ENCODE data around the gene CPNE2. TPM values are rescaled to one million over a fixed set of nuclear protein-coding genes. Genes with fewer than 3 reads are reported as not detected.

Gene CPNE2
- total and polyA plus RNA-seq, 2 donors = 24.6 to 43.0 TPM

DNA sequence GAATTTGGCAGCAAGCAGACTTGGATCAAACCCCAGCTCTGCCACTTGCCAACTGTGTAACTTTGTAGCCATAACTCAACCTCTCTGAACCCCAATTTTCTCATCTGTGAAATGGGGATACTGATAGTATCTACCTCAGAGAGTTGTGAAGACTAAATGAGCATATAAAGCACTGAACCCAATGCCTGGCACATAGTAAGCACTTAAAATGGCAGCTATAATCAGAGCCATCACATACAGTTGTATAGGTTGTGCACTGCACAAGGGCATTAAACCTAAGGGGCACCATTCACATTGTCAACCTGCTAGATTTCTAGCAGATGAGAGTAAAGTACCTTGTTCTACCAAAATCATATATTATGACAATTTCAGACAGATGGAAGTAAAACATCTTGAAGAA, 10.6 kb upstream of the CPNE2 start:
- H3K4me1 ChIP-seq (ENCODE audit: insufficient read depth) = no peaks in the 10 kb centered on the region
- H3K4me3 ChIP-seq (ENCODE audit: low read depth, low read length) = no peak overlapping the region
- DNase-seq (ENCODE audit: extremely low spot score) = no peak
- H3K36me3 ChIP-seq (ENCODE audit: insufficient read depth) = no peaks in the 10 kb centered on the region
- no peak overlapping the region for H3K27ac ChIP-seq (ENCODE audit: low read depth)

DNA sequence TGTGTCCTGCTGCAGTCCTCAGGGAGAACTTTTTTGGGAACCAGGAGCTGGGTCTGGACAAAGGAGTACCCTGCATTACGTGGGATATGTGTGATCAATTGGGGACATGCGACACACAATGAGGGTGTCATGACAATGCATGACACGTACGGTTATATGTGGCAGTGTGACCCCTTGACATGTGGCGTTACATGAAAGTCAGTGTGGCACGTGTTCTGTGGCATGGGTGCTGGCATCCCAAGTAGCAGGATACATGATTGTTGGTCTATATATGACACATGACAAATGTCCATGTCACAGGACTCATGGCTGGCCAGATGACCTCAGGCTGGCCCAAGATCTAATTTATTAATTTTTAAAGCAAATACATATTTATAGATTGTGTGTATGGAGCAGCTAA, 9.7 kb upstream of the CPNE2 start:
- no peak for DNase-seq (ENCODE audit: extremely low spot score)
- H3K4me3 ChIP-seq (ENCODE audit: low read depth, low read length) = no peak overlapping the region
- H3K27ac ChIP-seq (ENCODE audit: low read depth) = no peak overlapping the region
- H3K36me3 ChIP-seq (ENCODE audit: insufficient read depth) = no peaks in the 10 kb centered on the region
- WGBS = 93% methylated on average over 6 of the region's 6 CpGs
- no peaks in the 10 kb centered on the region for H3K4me1 ChIP-seq (ENCODE audit: insufficient read depth)

DNA sequence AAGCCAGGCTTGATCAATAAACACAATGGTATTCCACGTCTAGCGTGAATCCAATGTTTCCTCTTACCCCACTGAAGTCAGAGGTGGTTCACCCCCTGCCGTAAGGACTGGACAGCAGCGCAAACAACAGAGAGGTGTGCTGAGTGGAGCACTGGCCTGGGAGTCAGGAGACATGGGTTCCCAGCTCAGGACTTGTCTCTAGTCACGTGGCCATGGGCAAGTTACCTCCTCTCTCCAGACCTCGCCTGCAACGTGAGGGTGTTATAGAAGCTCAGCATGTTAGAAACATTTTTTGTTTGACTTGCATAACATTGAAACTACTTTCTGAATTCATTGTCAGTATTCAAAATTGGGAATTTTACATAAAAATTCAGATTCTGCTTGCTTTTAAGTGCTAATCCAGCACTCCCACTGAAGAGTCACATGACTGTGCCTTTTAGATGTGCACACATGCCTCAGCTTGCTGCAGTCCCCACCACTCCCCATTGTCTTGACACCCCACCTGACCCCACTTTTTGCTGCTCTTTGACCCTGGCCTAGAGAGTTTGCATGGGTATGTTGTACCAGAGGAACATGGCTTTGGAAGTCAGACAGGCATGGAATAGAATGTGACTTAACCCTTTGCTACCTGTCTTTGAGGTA, 8.8 kb upstream of the CPNE2 start:
- Histone ChIP-seq H3K27ac (ENCODE audit: low read depth) (no peak overlapping the region), H3K4me1 (ENCODE audit: insufficient read depth) (no peaks in the 10 kb centered on the region), H3K4me3 (ENCODE audit: low read depth, low read length) (no peak overlapping the region), H3K36me3 (ENCODE audit: insufficient read depth) (no peaks in the 10 kb centered on the region)
- WGBS = 82% methylated on average over 7 of the region's 7 CpGs
- DNase-seq (ENCODE audit: extremely low spot score) = no peak

DNA sequence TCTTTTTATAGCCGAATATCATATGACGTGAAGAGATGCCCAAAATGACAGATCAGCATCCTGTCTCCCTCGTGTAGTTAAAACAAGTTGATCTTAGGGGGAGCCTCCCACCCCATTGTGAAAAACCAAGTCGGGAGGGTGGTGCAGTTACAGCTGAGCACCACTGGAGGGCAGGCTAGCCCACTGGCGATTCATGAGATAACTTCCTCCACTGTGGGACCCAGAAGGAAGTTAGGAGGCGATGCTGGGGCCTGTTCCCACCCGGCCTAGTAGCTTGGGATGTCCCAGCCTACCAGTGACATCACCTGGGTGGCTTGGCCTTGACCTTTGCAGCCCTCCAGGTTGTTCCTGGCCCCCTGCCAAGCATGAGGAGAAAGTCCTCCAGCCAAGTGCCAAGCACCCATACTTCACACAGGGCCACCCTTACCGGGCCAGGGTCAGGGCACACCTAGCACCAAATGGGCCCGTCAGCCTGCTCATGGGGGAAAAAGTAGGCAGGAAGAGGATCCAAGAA, 8.1 kb upstream of the CPNE2 start:
- WGBS = 15% methylated on average over 9 of the region's 9 CpGs
- DNase-seq (ENCODE audit: extremely low spot score) = no peak
- H3K27ac ChIP-seq (ENCODE audit: low read depth) = no peak overlapping the region
- no peaks in the 10 kb centered on the region for H3K4me1 ChIP-seq (ENCODE audit: insufficient read depth)
- no peak overlapping the region for H3K4me3 ChIP-seq (ENCODE audit: low read depth, low read length)
- no peaks in the 10 kb centered on the region for H3K36me3 ChIP-seq (ENCODE audit: insufficient read depth)

DNA sequence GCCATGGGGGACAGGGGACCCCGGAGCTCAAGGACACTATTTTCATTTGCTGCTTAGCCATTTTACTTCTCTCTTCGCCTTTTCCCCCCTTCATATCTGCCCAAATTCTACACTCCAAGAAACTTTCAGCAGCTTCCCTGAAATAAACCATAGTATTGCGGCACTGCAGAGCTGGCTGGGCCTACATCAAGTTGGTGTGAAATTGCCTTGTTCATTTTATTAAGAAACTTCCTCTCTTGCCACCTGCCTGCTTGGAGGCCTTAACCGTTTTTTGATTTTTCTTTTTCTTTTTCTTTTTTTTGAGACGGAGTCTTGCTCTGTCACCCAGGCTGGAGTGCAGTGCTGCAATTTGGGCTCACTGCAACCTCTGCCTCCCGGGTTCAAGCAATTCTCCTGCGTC, 7.4 kb upstream of the CPNE2 start:
- no peaks in the 10 kb centered on the region for H3K36me3 ChIP-seq (ENCODE audit: insufficient read depth)
- H3K27ac ChIP-seq (ENCODE audit: low read depth) = no peak overlapping the region
- H3K4me3 ChIP-seq (ENCODE audit: low read depth, low read length) = no peak overlapping the region
- 81% methylated on average over 7 of the region's 7 CpGs for WGBS
- no peaks in the 10 kb centered on the region for H3K4me1 ChIP-seq (ENCODE audit: insufficient read depth)
- no peak for DNase-seq (ENCODE audit: extremely low spot score)

DNA sequence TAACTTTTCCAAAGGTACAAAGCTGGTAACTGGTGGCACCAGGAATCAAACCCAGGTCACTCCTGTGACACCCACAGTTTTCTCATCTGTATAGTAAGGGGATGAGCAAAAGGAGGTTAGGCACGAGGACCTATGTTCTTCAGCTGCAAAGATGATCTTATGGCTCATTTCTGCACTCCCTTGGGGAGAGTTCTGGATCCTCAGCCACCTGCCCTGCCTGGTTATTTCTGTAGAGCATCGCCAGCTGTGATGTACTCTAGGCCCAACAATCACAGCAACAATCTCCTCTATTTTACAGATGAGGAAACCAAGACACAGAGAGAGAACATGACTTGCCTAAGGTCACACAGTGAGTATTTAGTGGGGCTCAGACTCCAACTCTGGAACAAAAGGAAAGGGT, 5.4 kb upstream of the CPNE2 start:
- DNase-seq (ENCODE audit: extremely low spot score) = no peak
- Histone ChIP-seq H3K36me3 (ENCODE audit: insufficient read depth) (no peaks in the 10 kb centered on the region), H3K4me3 (ENCODE audit: low read depth, low read length) (no peak overlapping the region), H3K4me1 (ENCODE audit: insufficient read depth) (no peaks in the 10 kb centered on the region), H3K27ac (ENCODE audit: low read depth) (no peak overlapping the region)
- 70% methylated on average over 2 of the region's 2 CpGs for WGBS

DNA sequence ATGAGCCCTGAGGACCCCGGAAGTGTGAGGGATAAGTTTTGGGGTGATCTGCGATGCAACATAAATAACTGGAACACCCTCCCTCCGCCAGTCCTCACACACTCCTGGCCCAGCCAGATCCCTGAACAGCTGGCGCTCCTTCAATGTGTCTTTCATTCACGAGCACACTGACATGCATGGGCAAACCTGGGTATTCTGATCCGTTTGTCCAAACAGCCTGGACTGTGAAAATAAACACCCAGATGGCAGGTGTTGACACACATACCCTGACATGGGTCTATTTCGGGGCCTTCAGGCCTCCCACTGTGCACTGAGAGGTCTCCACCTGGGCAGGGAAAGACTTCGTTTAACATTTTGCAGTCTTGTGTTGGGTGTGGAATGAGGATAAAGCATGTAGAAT, 3.0 kb upstream of the CPNE2 start:
- H3K4me1 ChIP-seq (ENCODE audit: insufficient read depth) = no peaks in the 10 kb centered on the region
- no peak overlapping the region for H3K27ac ChIP-seq (ENCODE audit: low read depth)
- no peak for DNase-seq (ENCODE audit: extremely low spot score)
- WGBS = 83% methylated on average over 8 of the region's 8 CpGs
- H3K4me3 ChIP-seq (ENCODE audit: low read depth, low read length) = no peak overlapping the region
- no peaks in the 10 kb centered on the region for H3K36me3 ChIP-seq (ENCODE audit: insufficient read depth)

DNA sequence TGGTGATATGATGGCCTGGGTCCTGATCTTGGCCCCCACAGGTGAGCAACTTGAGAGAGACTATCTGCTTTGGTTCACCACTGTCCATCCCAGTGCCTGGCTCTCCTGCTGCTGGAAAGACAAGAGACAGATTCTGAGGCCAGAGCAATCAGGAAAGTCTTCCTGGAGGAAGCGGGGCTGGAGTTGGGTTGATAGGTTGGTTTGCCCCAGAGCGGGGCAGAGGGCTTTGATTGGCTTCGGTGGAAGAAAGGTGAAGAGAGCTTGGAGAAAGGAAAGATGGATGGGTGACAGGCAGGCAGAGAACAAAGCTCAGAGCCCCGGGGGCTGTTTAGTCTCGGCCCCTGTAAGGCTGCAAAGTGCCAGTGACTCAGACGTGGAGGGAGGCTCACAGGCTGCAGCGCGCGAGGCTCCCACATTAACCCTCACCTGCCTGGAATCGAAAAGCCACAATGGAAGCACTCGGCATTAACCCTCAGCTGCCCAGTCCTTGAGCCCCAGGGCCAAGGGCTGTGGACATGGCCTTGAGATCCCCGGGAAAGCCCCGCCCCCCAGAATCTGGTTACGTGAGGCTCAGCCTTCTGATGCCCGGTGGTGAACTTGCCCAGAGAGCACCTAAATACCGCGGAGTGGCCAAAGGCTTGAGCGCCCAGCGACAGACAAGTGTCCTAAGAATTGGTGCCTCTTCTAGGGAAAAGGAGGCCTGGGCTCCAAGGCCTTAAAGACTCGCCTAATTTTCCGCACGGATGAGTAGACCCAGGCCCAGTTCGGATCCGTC, 996 bp upstream of the CPNE2 start:
- Histone ChIP-seq H3K4me1 (ENCODE audit: insufficient read depth) (no peaks in the 10 kb centered on the region), H3K4me3 (ENCODE audit: low read depth, low read length) (peak overlapping the region; percentile 91), H3K27ac (ENCODE audit: low read depth) (no peak overlapping the region), H3K36me3 (ENCODE audit: insufficient read depth) (no peaks in the 10 kb centered on the region)
- DNase-seq (ENCODE audit: extremely low spot score) = no peak
- 13% methylated on average over 24 of the region's 24 CpGs for WGBS

DNA sequence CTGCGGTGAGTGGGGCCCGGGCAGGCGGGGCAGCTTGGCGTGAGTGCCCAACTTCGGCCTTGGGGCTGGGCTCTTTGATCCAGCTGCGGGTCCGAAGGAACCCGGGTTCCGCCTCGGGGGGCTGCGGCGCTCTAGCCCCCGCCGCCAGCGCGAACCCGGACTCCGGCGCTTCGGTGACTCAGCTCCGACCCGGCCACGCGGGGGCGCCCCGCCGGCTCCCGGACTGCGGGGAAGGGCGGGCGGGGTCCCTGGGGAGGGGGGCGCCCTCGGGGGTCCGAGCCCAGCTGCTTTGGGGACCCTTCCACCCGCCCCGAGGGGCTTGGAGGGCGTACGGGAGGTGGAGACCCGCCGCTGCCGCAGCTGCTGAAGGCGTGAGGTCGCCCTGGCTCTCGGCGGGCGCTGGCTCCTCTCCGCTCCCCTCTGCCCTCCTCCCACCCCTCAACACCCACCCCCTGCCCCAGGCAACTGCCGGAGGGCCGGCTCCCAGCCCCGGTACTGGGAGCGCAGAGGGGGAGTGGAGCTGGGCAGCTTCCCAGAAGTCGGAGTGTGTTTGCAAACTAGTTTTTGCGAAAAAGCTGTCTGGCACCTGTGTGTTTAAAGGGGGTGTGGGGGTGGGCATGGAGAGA, 516 bp downstream of the CPNE2 start:
- Histone ChIP-seq H3K27ac (ENCODE audit: low read depth) (no peak overlapping the region), H3K4me3 (ENCODE audit: low read depth, low read length) (peak overlapping the region; percentile 91), H3K4me1 (ENCODE audit: insufficient read depth) (no peaks in the 10 kb centered on the region), H3K36me3 (ENCODE audit: insufficient read depth) (no peaks in the 10 kb centered on the region)
- no peak for DNase-seq (ENCODE audit: extremely low spot score)
- WGBS = under 1% methylated on average over 53 of the region's 53 CpGs

DNA sequence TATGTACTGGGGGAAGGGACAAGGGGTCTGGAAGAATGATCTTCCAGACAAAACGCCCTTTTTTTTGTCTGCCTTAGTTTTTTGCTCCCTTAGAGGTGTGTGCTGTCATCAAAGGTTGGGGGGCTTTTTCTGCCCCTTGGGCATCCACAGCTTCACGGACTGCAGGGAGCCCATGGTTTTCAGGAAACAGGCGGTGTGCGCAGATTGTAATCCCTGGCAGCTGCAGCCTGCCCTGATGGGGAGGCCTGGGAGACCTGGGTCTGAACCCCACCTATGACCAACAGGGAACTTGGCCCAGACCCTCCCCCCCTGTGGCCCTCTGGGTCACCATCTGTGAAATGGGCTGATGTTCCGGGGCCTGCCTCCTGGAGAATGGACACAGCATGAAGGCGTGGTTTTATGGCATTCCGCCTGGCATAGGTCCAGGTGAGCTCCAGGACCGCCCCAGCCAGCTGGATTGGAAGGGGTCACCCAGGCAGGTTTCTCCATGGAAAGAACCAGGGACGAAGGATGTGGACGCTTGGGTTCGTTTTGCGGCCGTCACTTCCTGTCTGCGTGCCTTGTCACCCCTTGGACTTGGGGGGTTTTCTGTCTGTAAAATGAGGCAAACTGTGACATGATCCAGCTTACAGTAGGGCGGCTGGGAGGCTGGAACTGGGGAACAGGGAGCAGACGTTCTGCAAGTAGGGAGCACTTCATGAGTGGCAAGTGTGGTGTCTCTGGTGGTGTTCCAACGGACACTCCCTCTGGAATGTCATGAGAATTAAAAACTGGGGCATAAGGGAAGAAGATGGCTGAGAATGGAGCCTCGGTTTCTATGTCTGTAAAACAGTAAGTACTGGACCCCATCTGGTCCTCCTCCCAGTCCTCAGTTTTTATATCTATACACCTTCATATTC, 1.5 kb downstream of the CPNE2 start:
- peak overlapping the region; percentile 91 for H3K4me3 ChIP-seq (ENCODE audit: low read depth, low read length)
- no peaks in the 10 kb centered on the region for H3K4me1 ChIP-seq (ENCODE audit: insufficient read depth)
- WGBS = 71% methylated on average over 18 of the region's 18 CpGs
- no peak for DNase-seq (ENCODE audit: extremely low spot score)
- H3K36me3 ChIP-seq (ENCODE audit: insufficient read depth) = no peaks in the 10 kb centered on the region
- H3K27ac ChIP-seq (ENCODE audit: low read depth) = no peak overlapping the region

DNA sequence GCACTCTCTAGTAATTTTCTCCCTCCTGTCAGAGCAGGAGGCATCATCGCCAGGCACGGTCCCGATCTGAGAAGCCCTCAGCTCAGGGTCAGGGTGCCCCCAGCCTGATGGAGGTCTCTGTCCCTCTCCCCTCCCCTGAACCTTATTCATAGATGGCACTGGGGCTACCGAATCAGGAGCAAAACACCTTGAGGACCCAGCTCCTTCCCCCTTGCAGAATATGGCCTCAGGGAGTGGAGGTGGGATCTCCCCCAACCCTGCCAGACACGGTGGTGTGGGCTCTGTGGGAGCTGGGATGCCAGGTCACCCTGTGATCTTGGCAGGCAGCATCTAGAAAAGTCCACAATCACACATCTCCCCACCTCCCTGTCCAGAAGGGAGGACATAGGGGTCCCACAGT, 2.5 kb downstream of the CPNE2 start:
- Histone ChIP-seq H3K36me3 (ENCODE audit: insufficient read depth) (no peaks in the 10 kb centered on the region), H3K27ac (ENCODE audit: low read depth) (no peak overlapping the region), H3K4me3 (ENCODE audit: low read depth, low read length) (no peak overlapping the region), H3K4me1 (ENCODE audit: insufficient read depth) (no peaks in the 10 kb centered on the region)
- 85% methylated on average over 5 of the region's 5 CpGs for WGBS
- DNase-seq (ENCODE audit: extremely low spot score) = no peak

DNA sequence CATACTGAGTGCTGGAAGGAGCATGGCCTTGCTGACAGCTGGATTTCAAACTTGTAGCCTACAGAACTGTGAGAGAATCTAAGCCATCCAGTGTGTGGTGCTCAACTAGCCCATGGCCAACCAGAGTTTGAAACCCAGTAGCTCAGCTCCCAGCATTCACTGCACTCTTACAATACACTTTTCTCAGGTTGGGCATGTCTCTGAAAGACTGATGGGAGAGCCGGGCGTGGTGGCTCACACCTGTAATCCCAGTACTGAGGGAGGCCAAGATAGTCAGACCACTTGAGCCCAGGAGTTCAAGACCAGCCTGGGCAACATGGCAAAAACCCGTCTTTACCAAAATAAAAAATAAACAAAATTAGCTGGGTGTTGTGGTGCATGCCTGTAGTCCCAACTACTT, 3.8 kb downstream of the CPNE2 start:
- H3K4me1 ChIP-seq (ENCODE audit: insufficient read depth) = no peaks in the 10 kb centered on the region
- no peak overlapping the region for H3K27ac ChIP-seq (ENCODE audit: low read depth)
- 96% methylated on average over 3 of the region's 3 CpGs for WGBS
- DNase-seq (ENCODE audit: extremely low spot score) = no peak
- H3K36me3 ChIP-seq (ENCODE audit: insufficient read depth) = no peaks in the 10 kb centered on the region
- H3K4me3 ChIP-seq (ENCODE audit: low read depth, low read length) = no peak overlapping the region

DNA sequence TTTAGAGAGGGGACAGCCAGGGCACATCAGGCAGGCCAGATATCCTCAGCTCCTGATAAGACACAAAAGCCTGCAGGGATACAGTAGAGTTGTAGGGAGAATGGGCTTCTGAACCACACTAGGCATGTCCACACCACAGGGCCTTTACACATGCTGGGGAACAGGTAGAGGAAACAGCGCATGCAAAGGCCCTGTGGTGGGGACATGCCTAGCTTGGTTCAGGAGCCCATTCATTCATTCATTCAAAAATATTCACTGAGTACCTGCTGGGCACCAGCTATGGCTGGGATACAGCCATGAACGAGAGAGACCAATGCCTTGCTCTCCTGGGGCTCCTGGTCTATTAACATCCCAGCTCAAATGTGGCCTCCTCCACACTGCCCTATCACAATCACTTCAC, 4.4 kb downstream of the CPNE2 start:
- no peak overlapping the region for H3K4me3 ChIP-seq (ENCODE audit: low read depth, low read length)
- H3K4me1 ChIP-seq (ENCODE audit: insufficient read depth) = no peaks in the 10 kb centered on the region
- WGBS = 92% methylated on average over 2 of the region's 2 CpGs
- H3K27ac ChIP-seq (ENCODE audit: low read depth) = no peak overlapping the region
- H3K36me3 ChIP-seq (ENCODE audit: insufficient read depth) = no peaks in the 10 kb centered on the region
- no peak for DNase-seq (ENCODE audit: extremely low spot score)
